HEK293 (cell line): ENCODE measurements around the gene ATP6V0A4.

Source experiments
- BCL11A ChIP-seq: fragments of 450-650 bp; formaldehyde crosslinking; IDR thresholded peaks from 2 replicates; pipeline ENCODE4 v1.5.1; 2016; ENCODE audit warnings: low read depth, missing biosample characterization, missing genetic modification characterization
- EGR2 ChIP-seq: fragments of 450-650 bp; formaldehyde crosslinking; IDR thresholded peaks from 2 replicates; pipeline ENCODE4 v1.5.1; 2016; ENCODE audit warnings: low read depth, missing biosample characterization, missing genetic modification characterization
- KLF17 ChIP-seq: fragments of 450-650 bp; formaldehyde crosslinking; IDR thresholded peaks from 2 replicates; pipeline ENCODE4 v1.5.1; 2016; ENCODE audit warnings: missing biosample characterization, missing genetic modification characterization
- KLF8 ChIP-seq: fragments of 450-650 bp; formaldehyde crosslinking; IDR thresholded peaks from 2 replicates; pipeline ENCODE4 v1.5.1; 2016; ENCODE audit warnings: missing biosample characterization, missing genetic modification characterization
- TCF7L2 ChIP-seq: IDR thresholded peaks from 2 replicates; pipeline ENCODE4 v1.6.1; 2011; ENCODE audit warnings: low read depth, mild to moderate bottlenecking, inconsistent platforms, low read length, moderate library complexity, borderline replicate concordance
- TRIM28 ChIP-seq: IDR thresholded peaks from 2 replicates; pipeline ENCODE4 v1.6.1; 2011; ENCODE audit warnings: low read length, control low read depth, borderline replicate concordance
- ZFP3 ChIP-seq: fragments of 450-650 bp; formaldehyde crosslinking; IDR thresholded peaks from 2 replicates; pipeline ENCODE4 v1.5.1; 2016; ENCODE audit warnings: low read depth, missing biosample characterization, missing genetic modification characterization
- ZNF140 ChIP-seq: fragments of 450-650 bp; formaldehyde crosslinking; IDR thresholded peaks from 2 replicates; pipeline ENCODE4 v1.5.1; 2016; ENCODE audit warnings: missing biosample characterization, missing genetic modification characterization
- ZNF580 ChIP-seq: fragments of 450-650 bp; formaldehyde crosslinking; IDR thresholded peaks from 2 replicates; pipeline ENCODE4 v1.5.1; 2016; ENCODE audit warnings: missing biosample characterization, missing genetic modification characterization
- TF ChIP-seq, protein P1 (sequence below): fragments of 450-650 bp; formaldehyde crosslinking; IDR thresholded peaks from 2 replicates; pipeline ENCODE4 v1.5.1; 2016; ENCODE audit warnings: missing biosample characterization, missing genetic modification characterization
- TF ChIP-seq, protein P2 (sequence below): fragments of 450-650 bp; formaldehyde crosslinking; IDR thresholded peaks from 2 replicates; pipeline ENCODE4 v1.5.1; 2016; ENCODE audit warnings: missing biosample characterization, missing genetic modification characterization

- TF ChIP-seq, protein P1, sequence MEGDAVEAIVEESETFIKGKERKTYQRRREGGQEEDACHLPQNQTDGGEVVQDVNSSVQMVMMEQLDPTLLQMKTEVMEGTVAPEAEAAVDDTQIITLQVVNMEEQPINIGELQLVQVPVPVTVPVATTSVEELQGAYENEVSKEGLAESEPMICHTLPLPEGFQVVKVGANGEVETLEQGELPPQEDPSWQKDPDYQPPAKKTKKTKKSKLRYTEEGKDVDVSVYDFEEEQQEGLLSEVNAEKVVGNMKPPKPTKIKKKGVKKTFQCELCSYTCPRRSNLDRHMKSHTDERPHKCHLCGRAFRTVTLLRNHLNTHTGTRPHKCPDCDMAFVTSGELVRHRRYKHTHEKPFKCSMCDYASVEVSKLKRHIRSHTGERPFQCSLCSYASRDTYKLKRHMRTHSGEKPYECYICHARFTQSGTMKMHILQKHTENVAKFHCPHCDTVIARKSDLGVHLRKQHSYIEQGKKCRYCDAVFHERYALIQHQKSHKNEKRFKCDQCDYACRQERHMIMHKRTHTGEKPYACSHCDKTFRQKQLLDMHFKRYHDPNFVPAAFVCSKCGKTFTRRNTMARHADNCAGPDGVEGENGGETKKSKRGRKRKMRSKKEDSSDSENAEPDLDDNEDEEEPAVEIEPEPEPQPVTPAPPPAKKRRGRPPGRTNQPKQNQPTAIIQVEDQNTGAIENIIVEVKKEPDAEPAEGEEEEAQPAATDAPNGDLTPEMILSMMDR = no peak
- TF ChIP-seq EGR2 (no peak), ZFP3 (tag by site-specific recombination) (no peak), ZNF580 (tag by site-specific recombination) (no peak), ZNF140 (no peak), BCL11A (tag by site-specific recombination) (no peak), KLF8 (tag by site-specific recombination) (no peak), TRIM28 (no peak), TCF7L2 (no peak), KLF17 (tag by site-specific recombination) (no peak)
- TF ChIP-seq, protein P2, sequence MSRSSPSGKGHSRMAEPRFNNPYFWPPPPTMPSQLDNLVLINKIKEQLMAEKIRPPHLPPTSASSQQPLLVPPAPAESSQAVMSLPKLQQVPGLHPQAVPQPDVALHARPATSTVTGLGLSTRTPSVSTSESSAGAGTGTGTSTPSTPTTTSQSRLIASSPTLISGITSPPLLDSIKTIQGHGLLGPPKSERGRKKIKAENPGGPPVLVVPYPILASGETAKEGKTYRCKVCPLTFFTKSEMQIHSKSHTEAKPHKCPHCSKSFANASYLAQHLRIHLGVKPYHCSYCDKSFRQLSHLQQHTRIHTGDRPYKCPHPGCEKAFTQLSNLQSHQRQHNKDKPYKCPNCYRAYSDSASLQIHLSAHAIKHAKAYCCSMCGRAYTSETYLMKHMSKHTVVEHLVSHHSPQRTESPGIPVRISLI (tag by site-specific recombination) = no peak
These were observed 3.3 kb upstream of the ATP6V0A4 start for GRCh38 chr7:138801256-138801655.
